Measurements from ENCODE around the gene TMEM247. TPM values are rescaled to one million over a fixed set of nuclear protein-coding genes. Genes with fewer than 3 reads are reported as not detected.

The TMEM247 gene
- total RNA-seq, 4 donors from 2014 or later = not detected

DNA sequence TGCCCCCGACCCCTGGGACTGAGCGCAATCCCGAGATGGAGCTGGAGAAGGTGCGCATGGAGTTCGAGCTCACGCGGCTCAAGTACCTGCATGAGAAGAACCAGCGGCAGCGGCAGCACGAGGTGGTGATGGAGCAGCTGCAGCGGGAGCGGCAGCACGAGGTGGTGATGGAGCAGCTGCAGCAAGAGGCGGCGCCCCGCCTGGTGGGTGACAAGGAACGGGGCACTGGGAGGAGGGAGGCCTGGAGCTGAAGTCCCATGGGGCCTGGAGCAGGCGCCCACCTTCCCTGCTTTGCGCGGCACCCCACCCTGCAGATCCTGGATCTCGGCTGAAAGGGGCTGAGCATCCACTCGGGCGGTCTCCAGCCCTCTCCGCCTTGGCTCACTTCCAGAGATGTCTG lies 1.2 kb downstream of the TMEM247 start:
- WGBS, 2 donors = 90 to 91% methylated on average over 18 to 23 of the region's 24 CpGs
- Histone ChIP-seq H3K4me1 (peaks cover 7 to 10% of the 10 kb centered on the region in 2 donors), H3K36me3 (no peaks in the 10 kb centered on the region), H3K27ac (no peak overlapping the region), H3K4me3 (replicated peaks in 1 of 3) (no peak overlapping the region), H3K9me3 (no peaks in the 10 kb centered on the region), H3K27me3 (no peaks in the 10 kb centered on the region)
- intact Hi-C loops (cut with DNase I) = no loop called here
- DNase-seq = no peak
- no peak for TF ChIP-seq CTCF (IDR thresholded peaks at IDR 0.05)
- TF ChIP-seq POLR2A (IDR thresholded peaks at IDR 0.05) = no peak

DNA sequence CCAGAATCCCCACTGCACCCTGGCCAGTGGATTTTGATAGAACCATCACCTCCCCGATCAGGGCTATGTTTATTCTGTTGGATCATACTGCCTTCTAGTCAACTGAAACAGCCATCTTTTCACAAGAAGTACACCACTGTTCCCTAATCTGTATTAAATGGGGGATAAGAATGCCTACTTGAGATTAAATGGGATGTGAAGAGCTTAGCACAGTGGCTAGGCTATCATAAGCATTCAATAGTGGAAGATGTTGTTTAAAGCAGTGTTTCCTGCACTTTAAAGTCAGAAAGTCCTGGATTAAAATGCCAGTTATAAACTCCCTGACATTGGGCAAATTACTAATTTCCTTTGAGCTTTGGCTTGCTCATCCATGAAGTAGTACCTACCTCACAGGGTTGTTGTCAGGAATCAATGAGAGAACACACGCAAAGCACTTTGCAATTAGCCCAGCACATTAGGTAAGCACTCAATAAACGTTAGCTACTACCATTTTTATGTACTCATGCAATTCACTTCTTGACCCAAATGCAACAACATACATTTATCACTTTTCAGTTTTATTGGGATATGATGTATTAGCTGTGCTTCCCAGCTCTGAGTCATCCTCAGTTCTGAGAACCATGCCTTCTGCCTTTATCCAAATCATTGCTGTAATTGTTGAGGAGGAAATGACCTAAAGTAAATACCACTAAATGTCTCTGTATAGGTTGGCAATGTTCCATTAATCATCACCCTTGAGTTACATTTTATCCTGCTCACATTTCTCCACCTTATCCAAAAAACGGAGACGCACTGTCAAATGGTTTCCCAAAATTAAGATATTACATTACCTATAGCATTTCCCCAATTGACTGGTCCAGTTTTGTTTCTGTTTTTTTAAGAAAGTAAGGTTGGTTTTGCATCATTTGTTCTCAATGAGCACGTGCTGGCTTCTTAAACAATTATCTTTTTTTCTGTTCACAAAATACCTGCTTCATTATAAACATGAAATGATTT lies 2.1 kb downstream of the TMEM247 start:
- no peak for DNase-seq
- Histone ChIP-seq H3K4me1 (peaks cover 7 to 10% of the 10 kb centered on the region in 2 donors), H3K27me3 (no peaks in the 10 kb centered on the region), H3K36me3 (no peaks in the 10 kb centered on the region), H3K4me3 (replicated peaks in 1 of 3) (no peak overlapping the region), H3K27ac (no peak overlapping the region), H3K9me3 (no peaks in the 10 kb centered on the region)
- 51 to 55% methylated on average over 6 of the region's 6 CpGs for WGBS, 2 donors
- intact Hi-C loops (cut with DNase I) = no loop called here
- TF ChIP-seq CTCF (IDR thresholded peaks at IDR 0.05) = no peak
- no peak for TF ChIP-seq POLR2A (IDR thresholded peaks at IDR 0.05)

DNA sequence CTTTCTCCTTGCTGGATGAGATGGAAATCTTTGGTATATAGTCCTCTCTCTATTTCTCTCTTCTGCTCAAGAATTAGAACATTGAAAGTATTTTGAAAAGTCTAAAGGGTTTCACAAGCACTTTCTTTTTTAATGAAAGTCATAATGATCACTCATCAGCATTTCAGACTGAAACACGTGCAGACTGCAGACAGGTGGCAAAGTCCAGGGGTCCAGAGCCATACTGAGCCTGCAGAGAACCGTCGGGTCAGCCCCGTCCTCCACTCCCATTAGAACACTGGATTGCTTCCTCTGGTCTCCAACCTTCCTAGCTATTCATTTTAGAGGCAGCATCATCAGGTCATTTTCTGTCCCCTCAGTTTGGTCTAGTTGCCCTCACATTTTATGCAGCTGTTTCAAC lies 3.1 kb downstream of the TMEM247 start:
- no peaks in the 10 kb centered on the region for H3K36me3 ChIP-seq
- 85 to 92% methylated on average over 4 of the region's 4 CpGs for WGBS, 2 donors

DNA sequence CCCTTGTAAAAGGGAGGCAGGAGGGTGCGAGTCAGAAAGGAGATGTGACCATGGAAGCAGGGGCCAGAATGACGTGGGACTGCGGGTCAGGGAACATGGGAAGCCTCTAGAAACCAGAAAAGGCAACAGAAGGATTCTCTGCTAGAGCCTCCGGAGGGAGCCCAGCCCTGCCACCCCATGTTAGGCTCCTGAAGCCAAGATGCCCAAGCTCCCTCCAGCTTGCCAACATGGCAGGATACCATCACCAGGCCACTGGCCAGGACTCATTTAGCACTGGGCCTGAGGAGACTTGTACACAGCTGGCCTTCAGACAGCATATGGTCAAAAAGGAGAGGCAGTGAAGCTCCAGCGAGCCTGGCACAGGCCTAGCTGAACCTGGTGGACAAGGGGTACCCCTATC lies 5.6 kb downstream of the TMEM247 start:
- Histone ChIP-seq H3K4me3 (replicated peaks in 1 of 3) (no peak overlapping the region), H3K27me3 (no peaks in the 10 kb centered on the region), H3K36me3 (no peaks in the 10 kb centered on the region), H3K9me3 (no peaks in the 10 kb centered on the region), H3K27ac (no peak overlapping the region), H3K4me1 (peaks cover 7 to 25% of the 10 kb centered on the region in 2 donors)
- TF ChIP-seq POLR2A (IDR thresholded peaks at IDR 0.05) = no peak
- no peak for TF ChIP-seq CTCF (IDR thresholded peaks at IDR 0.05)
- no peak for DNase-seq
- WGBS, 2 donors = 91 to 100% methylated on average over 5 of the region's 5 CpGs
- intact Hi-C loops (cut with DNase I) = no loop called here

More for the DNA sequence above, 3.1 kb downstream of the TMEM247 start:
- intact Hi-C loops (cut with DNase I) = no loop called here
- H3K27ac ChIP-seq = no peak overlapping the region
- H3K27me3 ChIP-seq = no peaks in the 10 kb centered on the region
- H3K4me1 ChIP-seq = peaks cover 7 to 12% of the 10 kb centered on the region in 2 donors
- TF ChIP-seq POLR2A (IDR thresholded peaks at IDR 0.05) = no peak
- no peak for TF ChIP-seq CTCF (IDR thresholded peaks at IDR 0.05)
- no peak overlapping the region for H3K4me3 ChIP-seq (replicated peaks in 1 of 3)
- no peak for DNase-seq
- no peaks in the 10 kb centered on the region for H3K9me3 ChIP-seq

GRCh38 chr2:46486436-46486835 lies 7.1 kb downstream of the TMEM247 start:
- Histone ChIP-seq H3K4me3 (replicated peaks in 1 of 3) (no peak overlapping the region), H3K27me3 (no peaks in the 10 kb centered on the region), H3K27ac (no peak overlapping the region), H3K36me3 (no peaks in the 10 kb centered on the region), H3K4me1 (peaks cover 21 to 35% of the 10 kb centered on the region in 2 donors), H3K9me3 (no peaks in the 10 kb centered on the region)
- TF ChIP-seq CTCF (IDR thresholded peaks at IDR 0.05) = no peak
- TF ChIP-seq POLR2A (IDR thresholded peaks at IDR 0.05) = no peak
- WGBS, 2 donors = 91% methylated on average over 3 of the region's 3 CpGs
- no peak for DNase-seq
- intact Hi-C loops (cut with DNase I) = no loop called here
